Prostate gland (tissue), 2 donors: ENCODE data around the gene SAP30BP. TPM values are rescaled to one million over a fixed set of nuclear protein-coding genes. Genes with fewer than 3 reads are reported as not detected.

Experiments used
- DNase-seq: peaks from one replicate; pipeline ENCODE4 v3.0.0-alpha.2; 2019; ENCODE audit warnings: low spot score
- H3K27ac ChIP-seq, 2 donors: fragments of 200-600 bp; sonication (generic); 2 replicates each; pipeline ENCODE4 v1.5.1; 2017 to 2019
- H3K27me3 ChIP-seq: fragments of 200-600 bp; sonication (generic); replicated peaks from 2 replicates; pipeline ENCODE4 v1.5.1; 2019; ENCODE audit not compliant: insufficient read depth
- H3K36me3 ChIP-seq, 2 donors: fragments of 200-600 bp; sonication (generic); 1 replicate in 1 of 2; 2 replicates in 1 of 2; pipeline versions ENCODE4 v1.5.1 to v1.8.1; 2017 to 2019
- H3K4me1 ChIP-seq: fragments of 200-600 bp; sonication (generic); replicated peaks from 2 replicates; pipeline ENCODE4 v1.5.1; 2019
- H3K4me3 ChIP-seq, 2 donors: fragments of 200-600 bp; sonication (generic); 2 replicates each; pipeline ENCODE4 v1.5.1; 2017 to 2019
- H3K9me3 ChIP-seq: fragments of 200-600 bp; sonication (generic); 2 replicates; pipeline ENCODE4 v1.5.1; 2017
- POLR2A ChIP-seq: fragments of 450-650 bp; IDR thresholded peaks from one replicate; pipeline ENCODE4 v1.6.1; 2016; ENCODE audit warnings: antibody characterized with exemption, mild to moderate bottlenecking
- POLR2AphosphoS5 ChIP-seq: sonication (generic); formaldehyde crosslinking; IDR thresholded peaks from one replicate; pipeline ENCODE4 v1.6.1; 2017; ENCODE audit warnings: antibody characterized with exemption
- WGBS: methylation state at CpG from one replicate; pipeline ENCODE4 v1.1.5; 2018; 5-methylcytosine and 5-hydroxymethylcytosine counted together
- intact Hi-C: fragments of 100-400 bp; cut with DNase I; formaldehyde crosslinking; loops from one replicate; pipeline ENCODE4 v1.14.2; 2022
- total RNA-seq, 2 donors: library from RNA; depleted of rRNA; stranded (reverse); fragments of >200 nt; gene quantifications; one replicate each; pipeline ENCODE4 v1.1.0, GENCODE V29; 2016
- TF ChIP-seq, protein P1 (sequence below), 4 experiments: fragments of 200-600 bp in 2 of 4; fragments of 450-650 bp in 2 of 4; sonication (generic) in 2 of 4; IDR thresholded peaks; 1 replicate in 3 of 4; 2 replicates in 1 of 4; pipeline ENCODE4 v1.5.1; 2016 to 2019; ENCODE audit warnings: antibody characterized with exemption in 4 of 4, mild to moderate bottlenecking in 2 of 4, moderate library complexity in 2 of 4

The SAP30BP gene
- total RNA-seq, 2 donors from 2014 or later = 50.4 to 72.3 TPM

DNA sequence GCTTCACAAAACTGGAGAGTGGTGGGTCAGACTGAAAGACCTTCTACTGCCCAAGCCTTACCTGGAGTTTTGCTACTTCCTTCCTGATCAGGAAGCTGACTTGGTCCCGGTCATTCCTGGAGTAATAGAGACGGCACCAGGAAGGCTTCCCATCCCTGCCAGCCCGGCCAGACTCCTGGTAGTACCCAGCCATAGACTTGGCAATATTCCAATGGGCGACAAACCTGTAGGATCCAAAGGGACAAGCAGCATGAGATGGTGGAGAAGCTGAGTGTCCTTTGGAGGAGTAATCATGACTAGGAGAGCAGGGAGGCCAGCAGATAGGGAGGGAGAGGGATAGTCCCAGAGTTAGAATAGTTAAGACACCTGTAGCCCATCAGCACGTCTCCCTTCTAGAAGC lies 8.9 kb upstream of the SAP30BP start:
- 74% methylated on average over 5 of the region's 5 CpGs for WGBS
- H3K36me3 ChIP-seq = no peaks in the 10 kb centered on the region
- H3K27me3 ChIP-seq = no peaks in the 10 kb centered on the region
- DNase-seq = no peak
- H3K4me1 ChIP-seq = no peaks in the 10 kb centered on the region
- no peak overlapping the region for H3K4me3 ChIP-seq
- H3K27ac ChIP-seq = no peak overlapping the region
- TF ChIP-seq POLR2A = no peak
- TF ChIP-seq POLR2AphosphoS5 = no peak
- TF ChIP-seq, protein P1, sequence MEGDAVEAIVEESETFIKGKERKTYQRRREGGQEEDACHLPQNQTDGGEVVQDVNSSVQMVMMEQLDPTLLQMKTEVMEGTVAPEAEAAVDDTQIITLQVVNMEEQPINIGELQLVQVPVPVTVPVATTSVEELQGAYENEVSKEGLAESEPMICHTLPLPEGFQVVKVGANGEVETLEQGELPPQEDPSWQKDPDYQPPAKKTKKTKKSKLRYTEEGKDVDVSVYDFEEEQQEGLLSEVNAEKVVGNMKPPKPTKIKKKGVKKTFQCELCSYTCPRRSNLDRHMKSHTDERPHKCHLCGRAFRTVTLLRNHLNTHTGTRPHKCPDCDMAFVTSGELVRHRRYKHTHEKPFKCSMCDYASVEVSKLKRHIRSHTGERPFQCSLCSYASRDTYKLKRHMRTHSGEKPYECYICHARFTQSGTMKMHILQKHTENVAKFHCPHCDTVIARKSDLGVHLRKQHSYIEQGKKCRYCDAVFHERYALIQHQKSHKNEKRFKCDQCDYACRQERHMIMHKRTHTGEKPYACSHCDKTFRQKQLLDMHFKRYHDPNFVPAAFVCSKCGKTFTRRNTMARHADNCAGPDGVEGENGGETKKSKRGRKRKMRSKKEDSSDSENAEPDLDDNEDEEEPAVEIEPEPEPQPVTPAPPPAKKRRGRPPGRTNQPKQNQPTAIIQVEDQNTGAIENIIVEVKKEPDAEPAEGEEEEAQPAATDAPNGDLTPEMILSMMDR (IDR thresholded peaks at IDR 0.05) = no peak
- intact Hi-C loops = no loop called here
- no peaks in the 10 kb centered on the region for H3K9me3 ChIP-seq

DNA sequence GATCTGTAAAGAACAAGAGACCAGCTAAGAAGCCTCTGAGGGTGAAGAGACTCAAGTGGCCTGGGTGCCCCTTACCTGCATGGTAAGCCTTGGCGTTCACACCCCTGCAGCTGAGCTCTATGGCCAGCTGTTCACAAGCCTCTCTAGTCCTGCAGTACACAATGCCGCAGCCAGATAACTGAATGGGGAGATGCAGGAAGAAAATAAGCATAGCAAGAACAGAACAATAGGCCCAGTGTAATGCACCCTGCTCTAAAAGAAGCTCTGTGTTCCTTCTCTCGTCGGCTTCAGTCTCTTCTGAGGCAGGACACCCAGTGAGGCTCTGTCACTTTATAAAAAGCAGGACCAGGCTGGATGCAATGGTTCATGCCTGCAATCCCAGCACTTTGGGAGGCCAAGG lies 5.6 kb upstream of the SAP30BP start:
- H3K4me3 ChIP-seq = no peak overlapping the region
- peaks cover 7% of the 10 kb centered on the region for H3K4me1 ChIP-seq
- H3K27me3 ChIP-seq = no peaks in the 10 kb centered on the region
- WGBS = 94% methylated on average over 4 of the region's 4 CpGs
- TF ChIP-seq POLR2A (no peak), POLR2AphosphoS5 (no peak)
- TF ChIP-seq, protein P1 (IDR thresholded peaks at IDR 0.05) = no peak
- DNase-seq = no peak
- no peaks in the 10 kb centered on the region for H3K36me3 ChIP-seq
- no peak overlapping the region for H3K27ac ChIP-seq
- no peaks in the 10 kb centered on the region for H3K9me3 ChIP-seq
- intact Hi-C loops = no loop called here

DNA sequence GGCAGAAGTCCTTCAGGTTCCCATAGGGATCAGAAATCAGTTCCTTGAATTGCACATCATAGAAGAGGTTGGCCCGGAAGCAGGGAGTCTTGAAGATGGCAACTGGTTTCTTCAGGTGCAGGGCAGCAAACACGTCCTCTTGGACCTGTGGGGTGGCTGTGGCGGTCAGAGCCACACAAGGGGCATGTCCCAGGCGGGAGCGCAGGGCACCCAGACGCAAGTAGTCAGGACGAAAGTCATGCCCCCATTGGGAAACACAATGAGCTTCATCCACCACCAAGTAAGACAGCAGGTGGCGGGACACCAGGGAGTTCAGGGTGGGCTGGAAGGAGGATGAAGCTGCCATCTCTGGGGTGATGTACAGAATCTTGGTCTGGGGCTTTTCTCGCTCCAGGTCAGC lies 4.6 kb upstream of the SAP30BP start:
- WGBS = 92% methylated on average over 9 of the region's 9 CpGs
- Histone ChIP-seq H3K9me3 (no peaks in the 10 kb centered on the region), H3K27ac (no peak overlapping the region), H3K4me1 (peaks cover 7% of the 10 kb centered on the region), H3K27me3 (no peaks in the 10 kb centered on the region), H3K36me3 (no peaks in the 10 kb centered on the region), H3K4me3 (no peak overlapping the region)
- intact Hi-C loops = no loop called here
- DNase-seq = no peak
- TF ChIP-seq, protein P1 (IDR thresholded peaks at IDR 0.05) = no peak
- no peak for TF ChIP-seq POLR2AphosphoS5
- no peak for TF ChIP-seq POLR2A

DNA sequence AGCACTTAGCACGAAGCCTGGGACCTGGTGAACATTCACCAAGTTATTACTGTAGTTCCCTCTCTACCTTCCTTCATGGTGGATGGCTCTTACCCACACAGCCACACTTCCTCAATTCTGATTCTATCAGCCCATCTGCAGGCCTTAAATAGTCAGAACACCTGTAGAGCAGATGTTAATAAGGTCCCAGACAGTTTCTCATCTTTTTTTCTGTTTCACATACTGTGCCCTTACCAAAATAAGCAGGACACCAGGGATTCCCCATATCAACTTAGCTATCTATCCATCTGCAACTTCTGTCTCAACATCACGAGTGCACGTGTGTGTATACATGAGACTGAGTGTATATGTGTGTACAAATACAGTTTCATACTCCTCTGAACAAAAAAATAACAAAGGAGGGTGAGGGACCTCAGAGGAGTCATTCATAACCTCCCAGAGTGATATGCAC lies 3.0 kb upstream of the SAP30BP start:
- no peaks in the 10 kb centered on the region for H3K27me3 ChIP-seq
- intact Hi-C loops = no loop called here
- no peak overlapping the region for H3K27ac ChIP-seq
- WGBS = 90% methylated on average over 3 of the region's 3 CpGs
- H3K4me3 ChIP-seq = no peak overlapping the region
- TF ChIP-seq, protein P1 (IDR thresholded peaks at IDR 0.05) = no peak
- TF ChIP-seq POLR2A = no peak
- TF ChIP-seq POLR2AphosphoS5 = no peak
- no peak for DNase-seq
- H3K9me3 ChIP-seq = no peaks in the 10 kb centered on the region
- peaks cover 7% of the 10 kb centered on the region for H3K4me1 ChIP-seq
- no peaks in the 10 kb centered on the region for H3K36me3 ChIP-seq

DNA sequence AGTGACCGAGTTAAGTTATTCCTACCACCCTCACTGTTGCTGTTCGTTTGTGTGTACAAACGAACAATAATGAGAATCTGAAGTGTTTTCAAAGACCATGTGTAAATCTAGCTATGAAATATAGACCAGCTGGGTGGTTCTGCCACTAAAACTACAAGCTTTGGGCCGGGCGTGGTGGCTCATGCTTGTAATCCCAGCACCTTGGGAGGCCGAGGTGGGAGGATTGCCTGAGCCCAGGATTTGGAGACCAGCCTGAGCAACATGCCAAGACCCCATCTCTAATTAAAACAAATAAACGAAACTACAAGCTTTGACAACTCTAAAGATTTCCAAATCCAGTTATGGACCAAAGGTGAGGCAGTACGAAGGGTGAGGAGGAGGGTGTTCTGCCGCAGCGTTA lies 1.2 kb upstream of the SAP30BP start:
- Histone ChIP-seq H3K27ac (no peak overlapping the region), H3K9me3 (no peaks in the 10 kb centered on the region), H3K4me1 (peaks cover 7% of the 10 kb centered on the region), H3K4me3 (peak overlapping the region; percentile 74 to 88), H3K27me3 (no peaks in the 10 kb centered on the region), H3K36me3 (peaks cover 0 to 4% of the 10 kb centered on the region in 2 donors)
- intact Hi-C loops = no loop called here
- DNase-seq = no peak
- WGBS = 81% methylated on average over 10 of the region's 10 CpGs
- TF ChIP-seq POLR2A (no peak), POLR2AphosphoS5 (no peak)
- TF ChIP-seq, protein P1 (IDR thresholded peaks at IDR 0.05) = no peak
